Psoas muscle (tissue), 8 donors: ENCODE data around the gene RASA3. TPM values are rescaled to one million over a fixed set of nuclear protein-coding genes. Genes with fewer than 3 reads are reported as not detected.
"Not testable (repeated sequence)": the region's sequence is repeated elsewhere in the genome, so short reads cannot be mapped to it uniquely, and the experiment has no call there.

Experiments
- ATAC-seq, 4 donors: fragments of 200-7000 bp; cut with Tn5 transposase; one replicate each; pipeline ENCODE4 v1.9.1; 2020; ENCODE audit warnings: moderate library complexity in 3 of 4, mild to moderate bottlenecking in 2 of 4
- DNase-seq, 2 donors: peaks; one replicate each; pipeline ENCODE4 v3.0.0-alpha.2; 2020
- H3K27ac ChIP-seq: fragments of 200-600 bp; one replicate; pipeline ENCODE4 v1.8.0; 2022
- H3K27me3 ChIP-seq, 3 donors: fragments of 200-600 bp in 1 of 3; one replicate each; pipeline versions ENCODE4 v1.6.1 to v1.8.0; 2013 to 2022; ENCODE audit warnings: low read length in 2 of 3, mild to moderate bottlenecking in 2 of 3, moderate library complexity in 1 of 3; ENCODE audit not compliant: insufficient read depth in 3 of 3
- H3K36me3 ChIP-seq, 2 donors: fragments of 200-600 bp in 1 of 2; one replicate each; pipeline versions ENCODE4 v1.6.1 to v1.8.0; 2013 to 2022; ENCODE audit warnings: low read depth in 1 of 2, mild to moderate bottlenecking in 1 of 2, moderate library complexity in 1 of 2; ENCODE audit not compliant: insufficient read depth in 1 of 2
- H3K4me1 ChIP-seq: fragments of 200-600 bp; one replicate; pipeline ENCODE4 v1.8.0; 2022
- H3K4me3 ChIP-seq: fragments of 200-600 bp; one replicate; pipeline ENCODE4 v1.8.0; 2022; ENCODE audit warnings: mild to moderate bottlenecking
- H3K9me3 ChIP-seq: fragments of 200-600 bp; one replicate; pipeline ENCODE4 v1.8.0; 2022
- CTCF ChIP-seq: fragments of 200-600 bp; IDR thresholded peaks from one replicate; pipeline ENCODE4 v1.8.0; 2022; ENCODE audit warnings: antibody characterized with exemption
- WGBS, 3 donors: extraction: QIAGEN DNeasy Blood & Tissue Kit; methylation state at CpG; one replicate each; pipeline versions ENCODE4 v1.1.6 to v1.1.7; 2013; 5-methylcytosine and 5-hydroxymethylcytosine counted together
- intact Hi-C, 2 donors: fragments of 100-400 bp; cut with DNase I; formaldehyde crosslinking; loops; one replicate each; pipeline versions ENCODE4 v1.11.0 to v1.14.2; 2022
- polyA plus RNA-seq, 3 donors: library from polyadenylated mRNA; stranded (reverse); fragments of 200-250 nt; gene quantifications; one replicate each; pipeline ENCODE4 v1.2.3, GENCODE V29; 2013
- total RNA-seq, 4 donors: library from RNA; stranded (reverse); fragmentation: NEBNext Ultra II Directional in 2 of 4; extraction: Animal tissue kit (Norgen Biotek cat#: 25700) in 2 of 4; gene quantifications; one replicate each; pipeline versions ENCODE4 v1.2.1 to v1.2.4, GENCODE V29; 2021 to 2023
- donor health status: healthy with polysubstance abuse.
- donor health status: DM: no; HTN: no; CAD: no; lungs with moderate emphysema.
- donor health status: Bipolar disorder and iron deficiency.
- donor health status: healthy.
- donor health status: DM: yes; HTN: yes; CAD: no.
- donor health status: DM: no; HTN: no; CAD: no.
- donor health status: DM: no; HTN: no; CAD: no.
- donor health status: DM: yes; HTN: yes; CAD: no.

Gene RASA3
- total and polyA plus RNA-seq, 7 donors = 4.8 to 24.4 (median 13.1) TPM

GRCh38 chr13:114118511-114119123, 13.8 kb downstream of the RASA3 start:
- Histone ChIP-seq H3K27me3 (no peaks in the 10 kb centered on the region), H3K27ac (peak overlapping the region; percentile 81), H3K9me3 (no peaks in the 10 kb centered on the region), H3K4me3 (no peak overlapping the region), H3K4me1 (peaks cover 51% of the 10 kb centered on the region), H3K36me3 (no peaks in the 10 kb centered on the region)
- WGBS, 3 donors = 48 to 55% (median 49%) methylated on average over 11 of the region's 11 CpGs
- ATAC-seq (no peak), DNase-seq (peak; percentile 17 to 41)
- no peak for TF ChIP-seq CTCF
- intact Hi-C loops = no loop called here

- H3K27ac ChIP-seq = peak overlapping the region; percentile 81
- no peaks in the 10 kb centered on the region for H3K9me3 ChIP-seq
- TF ChIP-seq CTCF = no peak
- no peaks in the 10 kb centered on the region for H3K27me3 ChIP-seq
- DNase-seq (peak; percentile 7 to 20), ATAC-seq (no peak)
- WGBS, 3 donors = 57 to 58% (median 57%) methylated on average over 6 of the region's 6 CpGs
- intact Hi-C loops = no loop called here
- no peak overlapping the region for H3K4me3 ChIP-seq
- H3K36me3 ChIP-seq = no peaks in the 10 kb centered on the region
- peaks cover 48% of the 10 kb centered on the region for H3K4me1 ChIP-seq
Measured at GRCh38 chr13:114118086-114118485, 14.3 kb downstream of the RASA3 start.

GRCh38 chr13:114117341-114117874, 15.0 kb downstream of the RASA3 start:
- 82 to 92% (median 84%) methylated on average over 20 of the region's 20 CpGs for WGBS, 3 donors
- intact Hi-C loops, ATAC-seq, H3K36me3 ChIP-seq, H3K4me3 ChIP-seq, H3K27me3 ChIP-seq, H3K27ac ChIP-seq, H3K9me3 ChIP-seq: not testable (repeated sequence)
- peaks cover 48% of the 10 kb centered on the region for H3K4me1 ChIP-seq
- peak; percentile 5 to 26 for DNase-seq

- Histone ChIP-seq H3K27ac (no peak overlapping the region), H3K9me3 (no peaks in the 10 kb centered on the region), H3K36me3 (no peaks in the 10 kb centered on the region), H3K4me1 (peaks cover 50% of the 10 kb centered on the region), H3K27me3 (no peaks in the 10 kb centered on the region), H3K4me3 (no peak overlapping the region)
- TF ChIP-seq CTCF = no peak
- 83 to 91% (median 84%) methylated on average over 17 of the region's 17 CpGs for WGBS, 3 donors
- ATAC-seq (no peak), DNase-seq (no peak)
- intact Hi-C loops = no loop called here
Measured at GRCh38 chr13:114116734-114117133, 15.7 kb downstream of the RASA3 start.

GRCh38 chr13:114115796-114116195, 16.6 kb downstream of the RASA3 start:
- Histone ChIP-seq H3K4me1 (peaks cover 42% of the 10 kb centered on the region), H3K27ac (no peak overlapping the region), H3K27me3 (no peaks in the 10 kb centered on the region), H3K36me3 (no peaks in the 10 kb centered on the region), H3K4me3 (no peak overlapping the region), H3K9me3 (no peaks in the 10 kb centered on the region)
- ATAC-seq (no peak), DNase-seq (no peak)
- TF ChIP-seq CTCF = no peak
- 88 to 90% (median 89%) methylated on average over 13 of the region's 13 CpGs for WGBS, 3 donors
- intact Hi-C loops = no loop called here
